K562 (cell line): ENCODE measurements around the gene GNAT3. TPM values are rescaled to one million over a fixed set of nuclear protein-coding genes. Genes with fewer than 3 reads are reported as not detected.

Experiments used
- ATAC-seq: fragments of 200-7000 bp; cut with Tn5 transposase; 3 replicates; pipeline ENCODE4 v1.9.1; 2020; ENCODE audit warnings: moderate library complexity
- BruUV-seq: library from RNA; stranded (reverse); fragments of 400-500 nt; replicated peaks from 2 replicates; lab custom pipeline; 2021; lab: Mats Ljungman, UMichigan
- CTCF ChIA-PET: fragments of 300-600 bp; formaldehyde crosslinking; extraction: SDS; loops from one replicate; lab custom pipeline; 2021; ENCODE audit warnings: low intra/inter-chr PET ratio; lab: Yijun Ruan, JAX
- POLR2A ChIA-PET: fragments of 300-600, 350-650 bp; sonication (Branson Sonifier 250); formaldehyde crosslinking; extraction: SDS; loops from one replicate; lab custom pipeline; 2021; ENCODE audit warnings: antibody characterized with exemption, inconsistent platforms; lab: Yijun Ruan, JAX
- DNase-seq, 4 experiments: peaks; one replicate each; pipeline versions ENCODE4 v3.0.0 to v3.0.0-alpha.2; 2011 to 2018; ENCODE audit warnings: low spot score in 3 of 4, mixed read lengths in 3 of 4; ENCODE audit errors: extremely low read depth in 1 of 4
- FAIRE-seq: peaks from 2 replicates; lab custom pipeline; 2011; peaks lifted over from hg19 to GRCh38; lab: Jason Lieb, UNC
- H2AFZ ChIP-seq: 2 replicates; pipeline ENCODE4 v1.6.0; 2011; ENCODE audit warnings: low read depth, low read length, control low read depth, inconsistent platforms
- H3K27ac ChIP-seq: fragments of 200-600 bp; 3 replicates; pipeline ENCODE4 v1.8.0; 2011; ENCODE audit warnings: low read depth, mild to moderate bottlenecking, control low read depth, inconsistent platforms, low read length, moderate library complexity, mixed read lengths; ENCODE audit errors: extremely low read depth
- H3K27me3 ChIP-seq, 2 experiments: fragments of 300-600 bp in 1 of 2; 2 replicates in 1 of 2; 3 replicates in 1 of 2; pipeline versions ENCODE4 v1.6.0 to v1.8.0; 2011; ENCODE audit warnings: inconsistent platforms in 2 of 2, low read length in 2 of 2, mild to moderate bottlenecking in 1 of 2, mixed read lengths in 1 of 2, moderate library complexity in 1 of 2; ENCODE audit not compliant: control insufficient read depth in 2 of 2, insufficient read depth in 2 of 2
- H3K36me3 ChIP-seq: fragments of 300-600 bp; 3 replicates; pipeline ENCODE4 v1.8.0; 2011; ENCODE audit warnings: mild to moderate bottlenecking, low read length, inconsistent platforms; ENCODE audit not compliant: control insufficient read depth, insufficient read depth
- H3K4me1 ChIP-seq, 2 experiments: fragments of 200-600 bp in 1 of 2; replicated peaks in 1 of 2; 2 replicates in 1 of 2; 3 replicates in 1 of 2; pipeline versions ENCODE4 v1.5.1 to v1.8.0; 2011; ENCODE audit warnings: inconsistent platforms in 2 of 2, low read length in 2 of 2, mild to moderate bottlenecking in 1 of 2, mixed read lengths in 1 of 2, moderate library complexity in 1 of 2; ENCODE audit not compliant: control insufficient read depth in 2 of 2, insufficient read depth in 2 of 2
- H3K4me2 ChIP-seq: 2 replicates; pipeline ENCODE4 v1.6.1; 2011; ENCODE audit warnings: low read length, control low read depth, inconsistent platforms, mixed read lengths; ENCODE audit not compliant: insufficient read depth
- H3K4me3 ChIP-seq: fragments of 200-600 bp; sonication (generic), shearing (Covaris generic); 2 replicates; pipeline ENCODE4 v1.5.1; 2016; ENCODE audit warnings: control low read depth, inconsistent platforms
- H3K79me2 ChIP-seq: fragments of 200-600 bp; 3 replicates; pipeline ENCODE4 v1.8.0; 2011; ENCODE audit warnings: low read length, inconsistent platforms; ENCODE audit not compliant: control insufficient read depth, insufficient read depth
- H3K9ac ChIP-seq, 2 experiments: 2 replicates each; pipeline versions ENCODE4 v1.6.0 to v1.6.1; 2011; ENCODE audit warnings: low read depth in 2 of 2, low read length in 2 of 2, control low read depth in 1 of 2, inconsistent platforms in 1 of 2, mild to moderate bottlenecking in 1 of 2, mixed read lengths in 1 of 2; ENCODE audit not compliant: insufficient read depth in 1 of 2
- H3K9me1 ChIP-seq: one replicate; pipeline ENCODE4 v1.6.0; 2011; ENCODE audit warnings: inconsistent platforms, mild to moderate bottlenecking, low read length, moderate library complexity; ENCODE audit not compliant: control insufficient read depth, insufficient read depth
- H3K9me3 ChIP-seq: replicated peaks from 2 replicates; pipeline ENCODE4 v1.5.1; 2011; ENCODE audit warnings: low read depth, low read length, inconsistent platforms; ENCODE audit not compliant: control insufficient read depth, insufficient read depth
- H4K20me1 ChIP-seq: replicated peaks from 2 replicates; pipeline ENCODE4 v1.6.1; 2011; ENCODE audit warnings: low read length, inconsistent platforms, mixed read lengths; ENCODE audit not compliant: control insufficient read depth, insufficient read depth
- CREB1 ChIP-seq, 2 experiments: sonication (generic) in 1 of 2; formaldehyde crosslinking in 1 of 2; IDR thresholded peaks; 2 replicates each; pipeline versions ENCODE4 v1.6.1 to v1.8.0; 2012 to 2022; ENCODE audit warnings: inconsistent platforms in 1 of 2, mild to moderate bottlenecking in 1 of 2, missing genetic modification reagents in 1 of 2, moderate library complexity in 1 of 2
- CREB3 ChIP-seq: fragments of 450-650 bp; conservative IDR thresholded peaks from 2 replicates; pipeline ENCODE4 v1.6.1; 2016; ENCODE audit warnings: missing genetic modification characterization, low read depth, mild to moderate bottlenecking, missing compliant biosample characterization, moderate library complexity
- ELF2 ChIP-seq: fragments of 250-450 bp; sonication (Bioruptor Pico); IDR thresholded peaks from 2 replicates; pipeline ENCODE4 v1.5.0; 2021; ENCODE audit warnings: mild to moderate bottlenecking
- ELF4 ChIP-seq: fragments of 450-650 bp; formaldehyde crosslinking; IDR thresholded peaks from 2 replicates; pipeline ENCODE4 v1.4.0; 2022; ENCODE audit warnings: missing genetic modification characterization
- HES1 ChIP-seq: fragments of 450-650 bp; IDR thresholded peaks from 2 replicates; pipeline ENCODE4 v1.6.1; 2016; ENCODE audit warnings: low read depth, mild to moderate bottlenecking, moderate library complexity
- IFI16 ChIP-seq: fragments of 250-450 bp; sonication (Bioruptor Pico); IDR thresholded peaks from 2 replicates; pipeline ENCODE4 v2.1.2; 2022; ENCODE audit warnings: mild to moderate bottlenecking, inconsistent platforms
- IRF1 ChIP-seq: sonication (generic); formaldehyde crosslinking; IDR thresholded peaks from 2 replicates; pipeline ENCODE4 v1.8.0; 2022; ENCODE audit warnings: missing genetic modification reagents, mild to moderate bottlenecking, borderline replicate concordance
- MAFF ChIP-seq: IDR thresholded peaks from 2 replicates; pipeline ENCODE4 v1.6.1; 2012; ENCODE audit warnings: low read length, improper control_type of control experiment
- MTF1 ChIP-seq: fragments of 250-450 bp; sonication (Bioruptor Pico); IDR thresholded peaks from 2 replicates; pipeline ENCODE4 v1.9.0; 2021; ENCODE audit warnings: moderate library complexity, mild to moderate bottlenecking, inconsistent platforms, borderline replicate concordance
- SNAPC5 ChIP-seq: fragments of 250-450 bp; sonication (Bioruptor Pico); IDR thresholded peaks from 2 replicates; pipeline ENCODE4 v1.8.0; 2021; ENCODE audit warnings: moderate library complexity, mild to moderate bottlenecking, inconsistent platforms
- SRSF3 ChIP-seq: fragments of 200-400 bp; formaldehyde crosslinking; IDR thresholded peaks from 2 replicates; pipeline ENCODE4 v1.6.1; 2016; ENCODE audit warnings: mild to moderate bottlenecking, low read length, moderate library complexity; ENCODE audit not compliant: insufficient read depth
- STAT6 ChIP-seq: sonication (generic); formaldehyde crosslinking; IDR thresholded peaks from 2 replicates; pipeline ENCODE4 v1.8.1; 2023; ENCODE audit warnings: mild to moderate bottlenecking, missing genetic modification reagents
- ZNF3 ChIP-seq: fragments of 250-450 bp; sonication (Bioruptor Pico); IDR thresholded peaks from 2 replicates; pipeline ENCODE4 v1.5.0; 2021; ENCODE audit warnings: mild to moderate bottlenecking, moderate library complexity
- WGBS: fragments of 100-300 bp; shearing (Covaris generic); methylation state at CpG from one replicate; pipeline ENCODE4 v1.1.6; 2016; ENCODE audit warnings: low coverage, mixed read lengths; ENCODE audit not compliant: insufficient coverage; ENCODE audit errors: missing lambda C conversion rate; 5-methylcytosine and 5-hydroxymethylcytosine counted together
- in situ Hi-C: fragments of 300-500 bp; cut with MboI; formaldehyde crosslinking; loops from 4 replicates; pipeline ENCODE4 v1.15.0; 2018; ENCODE audit warnings: inconsistent platforms, mixed read lengths
- intact Hi-C: fragments of 100-400 bp; cut with micrococcal nuclease; formaldehyde crosslinking; loops from 2 replicates; pipeline ENCODE4 v1.14.2; 2022
- polyA plus RNA-seq, 8 experiments: library from polyadenylated mRNA; depleted of rRNA in 4 of 8; stranded (reverse) in 5 of 8; unstranded in 3 of 8; fragments of >200 nt; fragmentation: Nextera tagmentation in 2 of 8; fragmentation: Illumina TruSeq in 1 of 8; extraction: Ambion mirVana in 2 of 8; extraction: Trizol in 1 of 8; gene quantifications; 2 replicates each; pipeline versions ENCODE4 v1.2.1 to v1.2.3, GENCODE V29; 2011 to 2014; ENCODE audit warnings: inconsistent platforms in 1 of 8, missing spikeins in 1 of 8
- total RNA-seq, 7 experiments: library from RNA; depleted of rRNA in 6 of 7; stranded (reverse); fragments of >200 nt in 6 of 7; fragmentation: Illumina TruSeq in 2 of 7; extraction: Trizol in 2 of 7; gene quantifications; 2 replicates each; pipeline versions ENCODE4 v1.2.1 to v1.2.3, GENCODE V29; 2011 to 2021; ENCODE audit warnings: low replicate concordance in 1 of 7

Gene GNAT3
- total and polyA plus RNA-seq, 9 of the 15 experiments (the other 6 are each of a cell fraction or from before 2014, with no cell fraction given) = not detected

GRCh38 chr7:80414331-80414730 is 97.5 kb downstream of the GNAT3 start (continued):
- TF ChIP-seq CREB3 (tag) = no peak
- TF ChIP-seq, all 486 proteins: peak for 0

- no peaks in the 10 kb centered on the region for H3K9me1 ChIP-seq
- in situ Hi-C loops = no loop called here
- no peak overlapping the region for H3K4me3 ChIP-seq
- H3K4me2 ChIP-seq = no peak overlapping the region
- intact Hi-C loops = no loop called here
- no peak for TF ChIP-seq SRSF3
- no peak for TF ChIP-seq SNAPC5
- TF ChIP-seq MAFF = no peak
- TF ChIP-seq MTF1 (CRISPR knock-in tag) = no peak
- no peak for TF ChIP-seq ELF2 (CRISPR knock-in tag)
- TF ChIP-seq ZNF3 (CRISPR knock-in tag) = no peak
- TF ChIP-seq IRF1 = no peak
- TF ChIP-seq ELF4 (CRISPR knock-in tag) = no peak
- no peak for TF ChIP-seq CREB1 (IDR thresholded peaks at IDR 0.05)
- no peak for TF ChIP-seq CREB1 (CRISPR knock-in tag; IDR thresholded peaks at IDR 0.05)
- TF ChIP-seq HES1 = no peak
- TF ChIP-seq IFI16 = no peak
- no peak for TF ChIP-seq STAT6 (CRISPR knock-in tag)
- TF ChIP-seq, all 486 proteins: peak for 0
- ATAC-seq = no peak
- Histone ChIP-seq H2AFZ (no peak overlapping the region), H3K9ac (no peak overlapping the region), H4K20me1 (no peaks in the 10 kb centered on the region), H3K4me1 (no peaks in the 10 kb centered on the region), H3K79me2 (no peaks in the 10 kb centered on the region), H3K27ac (no peak overlapping the region), H3K36me3 (no peaks in the 10 kb centered on the region), H3K27me3 (no peaks in the 10 kb centered on the region), H3K9me3 (no peaks in the 10 kb centered on the region; the same call in 1 of the 2 replicates)
- ChIA-PET CTCF (no interaction called here), POLR2A (no interaction called here)
- BruUV-seq = no TSS peak
- no peak for FAIRE-seq
- WGBS = 0% methylated on average over 2 of the region's 3 CpGs
- DNase-seq = no peak
Observed at GRCh38 chr7:80413383-80413945, 98.4 kb downstream of the GNAT3 start.
